Measurements from ENCODE around the gene DGKG.

- no peak for TF ChIP-seq POLR2AphosphoS5 (IDR thresholded peaks at IDR 0.05)
- no peak for TF ChIP-seq CTCF (IDR thresholded peaks at IDR 0.05)
Measured at GRCh38 chr3:186305286-186305685, 56.7 kb downstream of the DGKG start.

Data from suprapubic skin (tissue), 3 donors.